ENCODE measurements around the gene RRP15.

RRP15 gene

GRCh38 chr1:218364028-218364710 is 79.1 kb downstream of the RRP15 start:
- Histone ChIP-seq H3K4me1 (ENCODE audit: insufficient read depth, poor library complexity, severe bottlenecking) (no peaks in the 10 kb centered on the region), H3K9me3 (ENCODE audit: severe bottlenecking) (no peaks in the 10 kb centered on the region), H3K27ac (ENCODE audit: poor library complexity, severe bottlenecking) (no peak overlapping the region), H3K4me3 (ENCODE audit: severe bottlenecking) (no peak overlapping the region), H3K27me3 (ENCODE audit: insufficient read depth, poor library complexity, severe bottlenecking) (no peaks in the 10 kb centered on the region), H3K36me3 (ENCODE audit: low read depth) (no peaks in the 10 kb centered on the region)
- no peak for TF ChIP-seq CTCF (IDR thresholded peaks at IDR 0.05; ENCODE audit: poor library complexity, severe bottlenecking)
- no peak for ATAC-seq (ENCODE audit: low read depth)
- DNase-seq (ENCODE audit: low spot score), result no peak

- ATAC-seq (ENCODE audit: low read depth), result no peak
- Histone ChIP-seq H3K27ac (ENCODE audit: poor library complexity, severe bottlenecking) (no peak overlapping the region), H3K27me3 (ENCODE audit: insufficient read depth, poor library complexity, severe bottlenecking) (no peaks in the 10 kb centered on the region), H3K9me3 (ENCODE audit: severe bottlenecking) (no peaks in the 10 kb centered on the region), H3K4me3 (ENCODE audit: severe bottlenecking) (no peak overlapping the region), H3K36me3 (ENCODE audit: low read depth) (no peaks in the 10 kb centered on the region), H3K4me1 (ENCODE audit: insufficient read depth, poor library complexity, severe bottlenecking) (peaks cover 6% of the 10 kb centered on the region)
- TF ChIP-seq CTCF (IDR thresholded peaks at IDR 0.05; ENCODE audit: poor library complexity, severe bottlenecking), result no peak
- DNase-seq (ENCODE audit: low spot score), result no peak
Observed at GRCh38 chr1:218365226-218365999, 80.3 kb downstream of the RRP15 start.

- no peak overlapping the region for H3K4me3 ChIP-seq (ENCODE audit: severe bottlenecking)
- ATAC-seq (ENCODE audit: low read depth) (no peak), DNase-seq (ENCODE audit: low spot score) (no peak)
- no peaks in the 10 kb centered on the region for H3K9me3 ChIP-seq (ENCODE audit: severe bottlenecking)
- TF ChIP-seq CTCF (IDR thresholded peaks at IDR 0.05; ENCODE audit: poor library complexity, severe bottlenecking), result no peak
- H3K27me3 ChIP-seq (ENCODE audit: insufficient read depth, poor library complexity, severe bottlenecking), result no peaks in the 10 kb centered on the region
- no peak overlapping the region for H3K27ac ChIP-seq (ENCODE audit: poor library complexity, severe bottlenecking)
- no peaks in the 10 kb centered on the region for H3K36me3 ChIP-seq (ENCODE audit: low read depth)
- H3K4me1 ChIP-seq (ENCODE audit: insufficient read depth, poor library complexity, severe bottlenecking), result peaks cover 6% of the 10 kb centered on the region
Observed at GRCh38 chr1:218366322-218367052, 81.4 kb downstream of the RRP15 start.

- no peak for TF ChIP-seq CTCF (IDR thresholded peaks at IDR 0.05; ENCODE audit: poor library complexity, severe bottlenecking)
- no peaks in the 10 kb centered on the region for H3K27me3 ChIP-seq (ENCODE audit: insufficient read depth, poor library complexity, severe bottlenecking)
- no peak for ATAC-seq (ENCODE audit: low read depth)
- no peak for DNase-seq (ENCODE audit: low spot score)
- H3K36me3 ChIP-seq (ENCODE audit: low read depth), result no peaks in the 10 kb centered on the region
- H3K27ac ChIP-seq (ENCODE audit: poor library complexity, severe bottlenecking), result no peak overlapping the region
- H3K4me1 ChIP-seq (ENCODE audit: insufficient read depth, poor library complexity, severe bottlenecking), result peaks cover 6% of the 10 kb centered on the region
- H3K4me3 ChIP-seq (ENCODE audit: severe bottlenecking), result no peak overlapping the region
- H3K9me3 ChIP-seq (ENCODE audit: severe bottlenecking), result no peaks in the 10 kb centered on the region
Observed at GRCh38 chr1:218367118-218367517, 82.0 kb downstream of the RRP15 start.
